ENCODE results near the gene CITED2.

- TF ChIP-seq CTCF (conservative IDR thresholded peaks at IDR 0.05; ENCODE audit: low read depth, low read length) (no peak), EZH2 (IDR thresholded peaks at IDR 0.05; ENCODE audit: borderline replicate concordance, low read depth, low read length, poor library complexity, severe bottlenecking) (no peak)
Observed at GRCh38 chr6:139335447-139336210, 38.8 kb downstream of the CITED2 start.

Data from A673 (cell line).